HG03025 (cell line): ENCODE measurements around the gene SEMA4F.

Experiments used
- ATAC-seq: cut with Tn5 transposase; IDR thresholded peaks from one replicate; pipeline ENCODE4 v1.9.1; 2021; ENCODE audit warnings: mild to moderate bottlenecking, moderate library complexity; ENCODE audit not compliant: unreplicated experiment, low FRiP score

SEMA4F gene

GRCh38 chr2:74702001-74702715, 48.1 kb downstream of the SEMA4F start:
- ATAC-seq: no peak

DNA sequence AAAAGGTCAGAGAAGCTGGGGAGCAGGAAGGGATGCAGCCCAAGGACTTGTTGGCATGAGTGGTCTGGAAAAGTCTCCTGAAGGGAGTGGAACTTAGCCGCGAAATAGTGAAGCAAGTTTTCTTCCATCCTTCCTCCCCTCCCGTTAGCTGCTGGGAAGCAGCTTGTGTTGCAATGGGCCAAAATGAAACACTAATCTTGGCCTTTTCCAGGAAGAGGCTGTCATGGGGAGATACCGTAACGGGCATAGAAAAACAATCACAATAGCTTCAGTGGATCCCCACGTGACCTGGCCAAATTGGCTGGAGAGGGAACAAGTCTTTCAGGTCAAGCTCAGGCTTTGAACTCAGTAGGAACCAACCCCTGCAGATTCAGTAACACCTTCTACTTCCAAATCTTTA, 49.3 kb downstream of the SEMA4F start:
- ATAC-seq: no peak

- no peak for ATAC-seq
These were observed 50.2 kb downstream of the SEMA4F start for GRCh38 chr2:74704216-74704615.

GRCh38 chr2:74706741-74707140, 52.7 kb downstream of the SEMA4F start:
- no peak for ATAC-seq

DNA sequence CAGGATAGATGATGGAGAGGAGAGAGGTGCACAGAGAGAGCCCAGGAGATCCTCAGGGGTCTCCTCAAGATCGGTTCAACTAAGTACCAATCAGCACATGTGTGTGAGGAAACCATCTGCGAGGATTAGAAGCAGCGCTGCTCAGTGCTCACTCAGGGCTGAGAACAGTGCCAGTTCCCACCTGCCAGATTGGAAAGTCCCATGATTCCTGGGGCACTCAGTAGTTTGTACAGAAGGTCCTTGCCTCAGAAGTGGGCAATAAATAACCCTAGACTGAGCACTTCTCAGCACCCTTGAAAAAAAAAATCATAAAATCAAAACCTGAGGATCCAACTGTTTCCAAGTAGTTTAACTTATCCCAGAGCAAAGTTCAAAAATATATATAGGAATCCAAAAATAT, 53.8 kb downstream of the SEMA4F start:
- no peak for ATAC-seq

GRCh38 chr2:74708296-74708695, 54.2 kb downstream of the SEMA4F start:
- ATAC-seq: no peak

DNA sequence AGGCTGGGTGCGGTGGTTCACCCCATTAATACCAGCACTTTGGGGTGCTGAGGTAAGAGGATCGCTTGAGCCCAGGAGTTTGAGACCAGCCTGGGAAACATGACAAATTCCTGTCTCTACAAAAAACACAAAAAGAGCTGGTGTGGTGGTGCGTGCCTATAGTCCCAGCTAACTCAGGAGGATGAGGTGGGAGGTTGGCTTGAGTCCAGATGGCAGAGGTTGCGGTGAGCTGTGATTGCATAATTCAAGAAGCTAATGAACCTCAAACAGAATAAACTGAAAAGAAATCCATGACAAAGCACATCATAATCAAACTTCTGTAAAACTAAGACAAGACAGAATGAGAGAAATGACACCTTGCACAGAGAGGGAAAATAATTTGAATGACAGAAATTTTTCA, 54.8 kb downstream of the SEMA4F start:
- no peak for ATAC-seq

DNA sequence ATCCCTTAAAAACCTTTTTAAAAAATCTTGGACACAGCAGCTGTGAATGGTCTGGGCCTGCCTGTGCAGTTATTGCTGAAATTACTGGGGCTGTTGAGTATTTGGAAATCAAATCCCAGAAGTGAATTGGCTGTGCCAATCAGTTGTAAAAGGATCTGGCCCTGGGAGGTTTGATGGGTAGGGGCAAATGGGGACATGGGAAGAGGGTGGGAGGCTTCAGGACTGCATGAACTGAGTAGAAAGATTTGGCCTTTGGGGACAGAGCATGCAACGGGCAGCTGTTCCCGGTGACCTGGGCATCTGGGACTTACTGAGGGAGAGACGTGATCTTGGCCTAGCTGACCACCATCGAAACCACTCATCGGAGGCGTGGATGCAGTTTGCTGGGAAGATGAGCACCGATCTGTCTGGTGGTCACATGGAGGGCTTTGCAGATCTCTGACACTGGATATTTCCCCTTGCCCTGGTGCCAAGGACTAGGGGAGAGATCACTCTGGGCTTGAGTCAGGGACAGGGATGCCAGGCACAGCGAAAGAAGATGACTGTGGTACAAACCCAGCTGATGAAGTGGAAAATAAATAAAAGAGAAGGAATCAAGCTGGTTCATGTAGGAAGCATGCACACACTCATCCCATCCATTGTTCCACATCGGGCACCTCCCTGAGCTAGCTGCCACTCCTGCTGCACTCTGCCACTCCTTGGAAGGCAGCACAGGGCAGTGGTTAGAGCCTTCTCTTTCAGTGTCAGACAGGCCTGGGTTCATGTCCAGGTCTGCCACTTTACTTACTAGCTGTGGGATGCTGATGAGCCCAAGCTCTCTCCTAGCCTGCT, 58.4 kb downstream of the SEMA4F start:
- ATAC-seq: no peak

DNA sequence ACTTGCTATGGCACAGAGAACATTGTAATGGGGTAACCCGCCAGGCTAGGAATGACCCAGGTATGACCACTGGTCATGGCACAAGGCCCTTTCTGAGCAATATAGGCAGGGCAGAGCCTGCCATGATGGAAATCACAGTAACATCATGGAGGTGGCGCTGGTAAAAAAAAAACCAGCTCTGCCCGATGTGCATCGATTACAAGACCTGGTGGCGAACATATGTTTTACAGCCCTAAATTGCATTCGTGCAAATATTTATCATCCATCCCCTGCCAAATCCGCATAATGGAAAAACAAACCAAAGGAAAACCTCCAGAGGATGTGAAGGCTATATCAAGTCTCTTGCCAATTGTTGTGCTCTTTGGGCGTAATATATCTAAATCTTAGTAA, 60.6 kb downstream of the SEMA4F start:
- no peak for ATAC-seq

- peak; percentile 87 for ATAC-seq
These were observed 61.2 kb downstream of the SEMA4F start for GRCh38 chr2:74715081-74715791.

GRCh38 chr2:74715880-74716279, 61.8 kb downstream of the SEMA4F start:
- no peak for ATAC-seq

GRCh38 chr2:74719066-74719465, 65.0 kb downstream of the SEMA4F start:
- ATAC-seq: no peak

GRCh38 chr2:74721316-74721715, 67.3 kb downstream of the SEMA4F start:
- ATAC-seq: no peak

GRCh38 chr2:74724496-74724895, 70.4 kb downstream of the SEMA4F start:
- no peak for ATAC-seq

- ATAC-seq: no peak
These were observed 71.2 kb downstream of the SEMA4F start for GRCh38 chr2:74725287-74725686.

DNA sequence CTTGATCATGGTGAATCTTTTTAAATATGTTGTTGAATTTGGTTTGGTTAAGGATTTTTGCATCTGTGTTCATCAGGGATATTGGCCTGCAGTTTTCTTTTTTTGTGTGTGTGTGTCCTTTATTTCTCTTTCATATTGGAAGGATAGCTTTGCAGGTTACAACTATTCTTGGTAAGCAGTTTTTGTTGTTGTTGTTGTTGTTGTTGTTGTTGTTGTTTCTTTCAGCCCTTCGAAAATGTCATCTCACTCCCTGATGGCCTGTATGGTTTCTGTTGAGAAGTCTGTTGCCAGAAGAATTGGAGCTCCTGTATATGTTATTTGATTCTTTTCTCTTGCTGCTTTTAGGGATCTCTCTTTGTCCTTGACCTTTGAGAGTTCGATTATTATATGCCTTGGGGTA, 74.8 kb downstream of the SEMA4F start:
- no peak for ATAC-seq

DNA sequence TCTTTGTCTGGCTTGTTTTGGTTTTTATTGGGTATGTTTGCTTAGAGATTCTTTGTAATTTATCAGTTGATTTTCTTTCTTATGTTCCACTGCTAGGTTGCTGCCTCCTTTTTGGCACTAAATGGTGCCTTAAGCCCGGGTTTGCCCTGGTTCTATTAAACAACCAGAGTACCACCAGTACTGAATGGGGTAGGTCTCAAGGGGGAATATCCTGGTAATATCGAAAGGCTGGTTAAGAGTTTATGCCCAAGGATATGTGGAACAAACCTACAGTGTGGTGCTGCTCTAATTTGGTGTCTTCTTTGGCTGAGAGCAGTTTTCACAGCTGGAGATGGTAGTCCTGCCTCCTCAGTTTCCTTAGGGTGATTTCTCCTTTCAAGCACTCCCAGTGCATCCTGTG, 76.5 kb downstream of the SEMA4F start:
- ATAC-seq: no peak
